Measurements from ENCODE around the gene PRKCE. TPM values are rescaled to one million over a fixed set of nuclear protein-coding genes. Genes with fewer than 3 reads are reported as not detected.

PRKCE gene
- total RNA-seq, 2 donors from 2014 or later = 7.3 to 20.8 TPM

DNA sequence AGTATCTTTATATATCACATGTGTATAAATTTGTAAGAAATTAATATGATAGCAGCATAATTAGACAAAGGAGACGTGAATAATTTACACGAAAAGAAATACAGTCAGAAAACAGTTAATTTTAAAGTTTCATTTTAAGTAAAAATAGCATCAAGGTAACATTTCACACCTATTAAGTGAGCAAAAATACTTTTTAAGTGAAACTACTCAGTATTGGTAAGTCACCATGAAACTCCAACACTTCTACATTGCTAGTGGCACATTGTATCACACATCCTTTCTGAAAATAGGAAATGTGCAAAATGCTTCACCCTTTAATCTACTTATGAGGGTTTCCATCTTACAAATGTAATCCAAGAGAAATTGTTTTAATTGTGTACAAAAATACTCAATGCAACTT, 357.8 kb downstream of the PRKCE start:
- Histone ChIP-seq H3K27me3 (no peaks in the 10 kb centered on the region), H3K9me3 (no peaks in the 10 kb centered on the region), H3K4me1 (no peaks in the 10 kb centered on the region), H3K27ac (no peak overlapping the region), H3K36me3 (replicated peaks in 1 of 2; ENCODE audit: insufficient read depth in 1 of 2, low read depth in 2 of 2) (peaks cover 0 to 3% of the 10 kb centered on the region in 2 donors), H3K4me3 (no peak overlapping the region)
- TF ChIP-seq, protein P1, sequence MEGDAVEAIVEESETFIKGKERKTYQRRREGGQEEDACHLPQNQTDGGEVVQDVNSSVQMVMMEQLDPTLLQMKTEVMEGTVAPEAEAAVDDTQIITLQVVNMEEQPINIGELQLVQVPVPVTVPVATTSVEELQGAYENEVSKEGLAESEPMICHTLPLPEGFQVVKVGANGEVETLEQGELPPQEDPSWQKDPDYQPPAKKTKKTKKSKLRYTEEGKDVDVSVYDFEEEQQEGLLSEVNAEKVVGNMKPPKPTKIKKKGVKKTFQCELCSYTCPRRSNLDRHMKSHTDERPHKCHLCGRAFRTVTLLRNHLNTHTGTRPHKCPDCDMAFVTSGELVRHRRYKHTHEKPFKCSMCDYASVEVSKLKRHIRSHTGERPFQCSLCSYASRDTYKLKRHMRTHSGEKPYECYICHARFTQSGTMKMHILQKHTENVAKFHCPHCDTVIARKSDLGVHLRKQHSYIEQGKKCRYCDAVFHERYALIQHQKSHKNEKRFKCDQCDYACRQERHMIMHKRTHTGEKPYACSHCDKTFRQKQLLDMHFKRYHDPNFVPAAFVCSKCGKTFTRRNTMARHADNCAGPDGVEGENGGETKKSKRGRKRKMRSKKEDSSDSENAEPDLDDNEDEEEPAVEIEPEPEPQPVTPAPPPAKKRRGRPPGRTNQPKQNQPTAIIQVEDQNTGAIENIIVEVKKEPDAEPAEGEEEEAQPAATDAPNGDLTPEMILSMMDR (IDR thresholded peaks at IDR 0.05) = no peak
- TF ChIP-seq POLR2A (IDR thresholded peaks at IDR 0.05) = no peak
- intact Hi-C loops (cut with DNase I) = no loop called here
- DNase-seq (no peak), ATAC-seq (no peak)
- 89 to 90% methylated on average over 2 of the region's 2 CpGs for WGBS, 2 donors

- WGBS, 2 donors = 32 to 37% methylated on average over 2 of the region's 2 CpGs
- TF ChIP-seq, protein P1 (IDR thresholded peaks at IDR 0.05) = no peak
- no peak for TF ChIP-seq POLR2A (IDR thresholded peaks at IDR 0.05)
- H3K4me3 ChIP-seq = no peak overlapping the region
- H3K27ac ChIP-seq = no peak overlapping the region
- DNase-seq = no peak
- H3K27me3 ChIP-seq = no peaks in the 10 kb centered on the region
- H3K36me3 ChIP-seq (replicated peaks in 1 of 2; ENCODE audit: insufficient read depth in 1 of 2, low read depth in 2 of 2) = peaks cover 0 to 3% of the 10 kb centered on the region in 2 donors
- ATAC-seq = no peak
- no peaks in the 10 kb centered on the region for H3K9me3 ChIP-seq
- intact Hi-C loops (cut with DNase I) = loop anchor here (5.0 kb wide), 1 partner anchor 448 kb away; no protein-coding TSS in a partner anchor
- H3K4me1 ChIP-seq = no peaks in the 10 kb centered on the region
Observed at GRCh38 chr2:46009772-46010171, 358.3 kb downstream of the PRKCE start.

GRCh38 chr2:46010223-46010924, 358.9 kb downstream of the PRKCE start:
- DNase-seq (no peak), ATAC-seq (no peak)
- 74 to 84% methylated on average over 5 of the region's 5 CpGs for WGBS, 2 donors
- Histone ChIP-seq H3K27ac (no peak overlapping the region), H3K36me3 (replicated peaks in 1 of 2; ENCODE audit: insufficient read depth in 1 of 2, low read depth in 2 of 2) (peaks cover 0 to 3% of the 10 kb centered on the region in 2 donors), H3K4me3 (no peak overlapping the region), H3K27me3 (no peaks in the 10 kb centered on the region), H3K9me3 (no peaks in the 10 kb centered on the region), H3K4me1 (no peaks in the 10 kb centered on the region)
- no peak for TF ChIP-seq POLR2A (IDR thresholded peaks at IDR 0.05)
- TF ChIP-seq, protein P1 (IDR thresholded peaks at IDR 0.05) = no peak
- intact Hi-C loops (cut with DNase I) = loop anchor here (5.0 kb wide), 1 partner anchor 447 kb away; no protein-coding TSS in a partner anchor

GRCh38 chr2:46010925-46011490, 359.5 kb downstream of the PRKCE start:
- 30 to 31% methylated on average over 3 of the region's 3 CpGs for WGBS, 2 donors
- H3K27me3 ChIP-seq = no peaks in the 10 kb centered on the region
- no peaks in the 10 kb centered on the region for H3K9me3 ChIP-seq
- H3K4me3 ChIP-seq = no peak overlapping the region
- no peak for ATAC-seq
- no peak for DNase-seq
- intact Hi-C loops (cut with DNase I) = loop anchor here (5.0 kb wide), 1 partner anchor 446 kb away; no protein-coding TSS in a partner anchor
- no peak overlapping the region for H3K27ac ChIP-seq
- H3K4me1 ChIP-seq = no peaks in the 10 kb centered on the region
- TF ChIP-seq POLR2A (IDR thresholded peaks at IDR 0.05) = no peak
- TF ChIP-seq, protein P1 (IDR thresholded peaks at IDR 0.05) = peak; percentile 47 to 77 (median 69)
- peaks cover 0 to 3% of the 10 kb centered on the region in 2 donors for H3K36me3 ChIP-seq (replicated peaks in 1 of 2; ENCODE audit: insufficient read depth in 1 of 2, low read depth in 2 of 2)

Data from body of pancreas (tissue), 4 donors.